Ascending aorta (tissue), 2 donors: ENCODE measurements around the gene ENDOV. TPM values are rescaled to one million over a fixed set of nuclear protein-coding genes. Genes with fewer than 3 reads are reported as not detected.

Experiments
- DNase-seq, 2 donors: peaks; one replicate each; pipeline ENCODE4 v3.0.0-alpha.2; 2019; ENCODE audit warnings: low spot score in 2 of 2
- H3K27ac ChIP-seq, 2 donors: fragments of 200-600 bp; sonication (generic); one replicate each; pipeline ENCODE4 v1.5.1; 2016 to 2017; ENCODE audit warnings: mild to moderate bottlenecking in 1 of 2
- H3K27me3 ChIP-seq: fragments of 200-600 bp; sonication (generic); one replicate; pipeline ENCODE4 v1.5.1; 2017
- H3K36me3 ChIP-seq, 2 donors: fragments of 200-600 bp; sonication (generic); one replicate each; pipeline ENCODE4 v1.5.1; 2016
- H3K4me1 ChIP-seq, 2 donors: fragments of 200-600 bp; sonication (generic); one replicate each; pipeline ENCODE4 v1.5.1; 2016 to 2017; ENCODE audit warnings: mild to moderate bottlenecking in 1 of 2
- H3K4me3 ChIP-seq, 2 donors: fragments of 200-600 bp; sonication (generic); one replicate each; pipeline ENCODE4 v1.5.1; 2016 to 2017; ENCODE audit warnings: mild to moderate bottlenecking in 1 of 2
- H3K9me3 ChIP-seq, 2 donors: fragments of 200-600 bp; sonication (generic); one replicate each; pipeline ENCODE4 v1.5.1; 2016
- intact Hi-C: fragments of 100-400 bp; cut with DNase I; formaldehyde crosslinking; loops from one replicate; pipeline ENCODE4 v1.15.1; 2023
- total RNA-seq: library from RNA; depleted of rRNA; stranded (reverse); fragments of >200 nt; gene quantifications from one replicate; pipeline ENCODE4 v1.1.0, GENCODE V29; 2016
- TF ChIP-seq, protein P1 (sequence below), 3 experiments: fragments of 200-600 bp in 2 of 3; fragments of 450-650 bp in 1 of 3; sonication (generic) in 2 of 3; IDR thresholded peaks; one replicate each; pipeline ENCODE4 v1.5.1; 2016 to 2019; ENCODE audit warnings: antibody characterized with exemption in 3 of 3, mild to moderate bottlenecking in 1 of 3, moderate library complexity in 1 of 3

Gene ENDOV
- total RNA-seq, 1 donor from 2014 or later: 18.0 TPM

DNA sequence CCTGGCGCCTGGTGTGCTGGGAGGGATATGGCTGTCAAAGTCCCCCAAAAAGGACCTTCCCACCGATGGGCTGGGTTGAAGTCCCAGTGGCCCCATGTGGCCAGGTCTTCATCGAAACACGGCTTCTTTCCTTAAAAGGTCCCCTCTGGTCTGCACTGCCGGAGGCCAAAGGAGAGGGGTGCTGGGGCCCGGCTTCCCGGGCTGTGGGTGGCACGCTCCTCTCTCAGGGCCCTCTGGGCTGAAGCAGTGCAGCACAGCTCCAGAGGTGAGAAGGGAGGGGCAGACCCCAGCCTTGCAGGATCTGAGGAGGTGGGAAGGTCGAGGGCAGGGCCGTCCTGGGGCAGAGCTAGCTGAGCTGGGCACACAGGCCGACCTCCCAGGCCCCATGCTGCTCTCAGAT lies 54.7 kb downstream of the ENDOV start:
- TF ChIP-seq, protein P1, sequence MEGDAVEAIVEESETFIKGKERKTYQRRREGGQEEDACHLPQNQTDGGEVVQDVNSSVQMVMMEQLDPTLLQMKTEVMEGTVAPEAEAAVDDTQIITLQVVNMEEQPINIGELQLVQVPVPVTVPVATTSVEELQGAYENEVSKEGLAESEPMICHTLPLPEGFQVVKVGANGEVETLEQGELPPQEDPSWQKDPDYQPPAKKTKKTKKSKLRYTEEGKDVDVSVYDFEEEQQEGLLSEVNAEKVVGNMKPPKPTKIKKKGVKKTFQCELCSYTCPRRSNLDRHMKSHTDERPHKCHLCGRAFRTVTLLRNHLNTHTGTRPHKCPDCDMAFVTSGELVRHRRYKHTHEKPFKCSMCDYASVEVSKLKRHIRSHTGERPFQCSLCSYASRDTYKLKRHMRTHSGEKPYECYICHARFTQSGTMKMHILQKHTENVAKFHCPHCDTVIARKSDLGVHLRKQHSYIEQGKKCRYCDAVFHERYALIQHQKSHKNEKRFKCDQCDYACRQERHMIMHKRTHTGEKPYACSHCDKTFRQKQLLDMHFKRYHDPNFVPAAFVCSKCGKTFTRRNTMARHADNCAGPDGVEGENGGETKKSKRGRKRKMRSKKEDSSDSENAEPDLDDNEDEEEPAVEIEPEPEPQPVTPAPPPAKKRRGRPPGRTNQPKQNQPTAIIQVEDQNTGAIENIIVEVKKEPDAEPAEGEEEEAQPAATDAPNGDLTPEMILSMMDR (IDR thresholded peaks at IDR 0.05): no peak
- Histone ChIP-seq H3K27ac (no peak overlapping the region), H3K4me1 (peaks cover 0 to 4% of the 10 kb centered on the region in 2 donors), H3K4me3 (no peak overlapping the region), H3K27me3 (peaks cover 14% of the 10 kb centered on the region), H3K36me3 (no peaks in the 10 kb centered on the region), H3K9me3 (no peaks in the 10 kb centered on the region)
- intact Hi-C loops: loop anchor here (5.0 kb wide), 1 partner anchor 32 kb away; no protein-coding TSS in a partner anchor
- DNase-seq: no peak

DNA sequence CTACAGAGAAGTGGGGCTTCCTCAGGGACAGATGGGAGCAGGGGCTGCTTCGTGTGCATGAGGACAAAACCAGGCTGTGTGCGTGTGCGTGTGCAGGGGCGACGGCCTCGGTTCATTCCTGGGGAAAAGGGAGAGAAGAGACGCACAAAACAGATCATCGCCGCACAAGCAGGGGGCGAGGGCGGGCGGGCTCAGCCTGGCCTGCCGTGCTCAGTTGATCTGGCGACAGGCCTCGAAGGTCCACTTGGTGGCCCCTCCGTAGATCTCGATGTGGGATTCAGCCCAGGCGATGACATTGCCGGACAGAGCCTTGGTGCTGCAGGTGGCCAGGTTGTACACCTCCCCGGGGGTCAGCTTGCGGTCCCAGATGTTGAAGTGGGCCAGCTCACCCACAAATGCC lies 55.6 kb downstream of the ENDOV start:
- Histone ChIP-seq H3K36me3 (no peaks in the 10 kb centered on the region), H3K27ac (no peak overlapping the region), H3K4me3 (no peak overlapping the region), H3K9me3 (no peaks in the 10 kb centered on the region), H3K4me1 (peaks cover 0 to 11% of the 10 kb centered on the region in 2 donors), H3K27me3 (peaks cover 14% of the 10 kb centered on the region)
- no peak for DNase-seq
- intact Hi-C loops: loop anchor here (5.0 kb wide), 1 partner anchor 33 kb away; no protein-coding TSS in a partner anchor
- TF ChIP-seq, protein P1 (IDR thresholded peaks at IDR 0.05): no peak

DNA sequence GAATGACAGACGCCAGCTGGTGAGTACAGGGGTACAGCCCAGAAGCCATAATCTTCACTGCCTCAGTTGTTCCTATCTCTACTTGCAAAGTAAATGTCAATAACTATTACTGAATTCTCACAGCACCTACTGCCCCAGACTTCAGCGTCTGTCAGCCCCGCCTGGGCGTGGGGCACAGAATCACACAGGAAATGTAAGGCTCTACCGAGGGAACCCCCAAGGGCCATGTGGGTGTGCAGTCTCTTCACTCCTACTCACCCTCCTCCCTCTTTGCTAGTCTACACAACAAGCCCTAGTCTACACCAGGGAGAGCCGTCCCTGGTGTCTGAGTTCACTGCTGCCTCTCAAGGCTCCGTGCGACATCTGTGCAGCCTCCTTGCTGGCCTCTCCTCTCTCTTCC lies 57.0 kb downstream of the ENDOV start:
- intact Hi-C loops: loop anchor here (5.0 kb wide), 1 partner anchor 35 kb away; no protein-coding TSS in a partner anchor
- H3K27me3 ChIP-seq: peaks cover 22% of the 10 kb centered on the region
- no peaks in the 10 kb centered on the region for H3K9me3 ChIP-seq
- no peaks in the 10 kb centered on the region for H3K36me3 ChIP-seq
- TF ChIP-seq, protein P1 (IDR thresholded peaks at IDR 0.05): no peak
- no peak for DNase-seq
- H3K4me3 ChIP-seq: no peak overlapping the region
- no peak overlapping the region for H3K27ac ChIP-seq
- H3K4me1 ChIP-seq: peaks cover 5 to 19% of the 10 kb centered on the region in 2 donors

DNA sequence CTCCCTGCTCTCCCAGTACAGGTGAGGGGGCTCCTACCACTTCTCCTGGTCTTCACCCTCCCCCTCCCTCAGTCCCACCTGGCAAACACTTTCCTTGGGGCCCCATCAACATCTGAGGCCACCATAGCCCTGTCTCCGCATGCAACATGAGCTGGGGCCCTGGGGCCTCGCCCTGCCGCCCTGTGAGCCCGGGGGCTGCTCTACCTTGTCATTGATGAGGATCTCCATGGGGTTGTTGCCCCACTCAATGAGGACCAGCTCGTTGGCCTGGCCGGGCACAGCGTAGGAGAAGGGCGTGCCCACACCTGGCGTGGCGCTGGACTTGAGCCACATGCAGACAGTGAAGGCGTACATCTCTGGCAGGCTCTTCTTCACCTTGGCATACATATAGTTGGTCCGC lies 58.0 kb downstream of the ENDOV start:
- TF ChIP-seq, protein P1 (IDR thresholded peaks at IDR 0.05): no peak
- Histone ChIP-seq H3K9me3 (no peaks in the 10 kb centered on the region), H3K27ac (no peak overlapping the region), H3K4me1 (peaks cover 16 to 30% of the 10 kb centered on the region in 2 donors), H3K4me3 (no peak overlapping the region), H3K36me3 (no peaks in the 10 kb centered on the region), H3K27me3 (peaks cover 31% of the 10 kb centered on the region)
- intact Hi-C loops: loop anchor here (5.0 kb wide), 1 partner anchor 36 kb away; no protein-coding TSS in a partner anchor
- no peak for DNase-seq

DNA sequence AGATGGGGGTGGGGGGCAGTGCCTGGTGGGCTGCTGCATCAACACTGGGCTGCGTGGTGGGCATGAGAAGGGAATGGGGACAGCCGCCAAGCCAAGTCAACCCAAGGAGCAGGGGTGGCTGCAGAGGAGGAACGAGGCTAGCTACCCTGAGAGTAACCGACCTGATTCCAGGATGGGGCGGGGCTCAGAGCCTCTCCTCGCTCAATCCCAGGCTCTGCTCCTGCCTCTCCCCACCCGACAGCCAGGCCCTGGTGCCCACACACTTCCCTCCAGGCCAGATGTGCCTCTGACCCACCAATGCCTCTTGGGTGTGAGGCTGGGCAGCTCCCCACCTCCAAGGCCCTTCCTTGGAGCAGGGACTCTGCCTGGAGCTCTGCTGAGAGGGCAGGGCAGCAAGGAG lies 58.7 kb downstream of the ENDOV start:
- no peak overlapping the region for H3K4me3 ChIP-seq
- no peaks in the 10 kb centered on the region for H3K9me3 ChIP-seq
- peaks cover 21 to 34% of the 10 kb centered on the region in 2 donors for H3K4me1 ChIP-seq
- DNase-seq: no peak
- no peaks in the 10 kb centered on the region for H3K36me3 ChIP-seq
- no peak overlapping the region for H3K27ac ChIP-seq
- TF ChIP-seq, protein P1 (IDR thresholded peaks at IDR 0.05): no peak
- intact Hi-C loops: loop anchor here (5.0 kb wide), 1 partner anchor 36 kb away; no protein-coding TSS in a partner anchor
- H3K27me3 ChIP-seq: peaks cover 31% of the 10 kb centered on the region
